Gastroesophageal sphincter (tissue), 3 donors: ENCODE data around the gene TTC8.

Source experiments
- CTCF ChIP-seq, 4 experiments: fragments of 200-600 bp in 2 of 4; fragments of 450-650 bp in 2 of 4; sonication (generic) in 1 of 4; IDR thresholded peaks; one replicate each; pipeline ENCODE4 v1.5.1; 2017 to 2019; ENCODE audit warnings: antibody characterized with exemption in 4 of 4, mild to moderate bottlenecking in 2 of 4, moderate library complexity in 2 of 4
- POLR2A ChIP-seq, 2 donors: fragments of 450-650 bp; IDR thresholded peaks; one replicate each; pipeline ENCODE4 v1.6.1; 2017; ENCODE audit warnings: antibody characterized with exemption in 2 of 2, mild to moderate bottlenecking in 2 of 2, moderate library complexity in 1 of 2

DNA sequence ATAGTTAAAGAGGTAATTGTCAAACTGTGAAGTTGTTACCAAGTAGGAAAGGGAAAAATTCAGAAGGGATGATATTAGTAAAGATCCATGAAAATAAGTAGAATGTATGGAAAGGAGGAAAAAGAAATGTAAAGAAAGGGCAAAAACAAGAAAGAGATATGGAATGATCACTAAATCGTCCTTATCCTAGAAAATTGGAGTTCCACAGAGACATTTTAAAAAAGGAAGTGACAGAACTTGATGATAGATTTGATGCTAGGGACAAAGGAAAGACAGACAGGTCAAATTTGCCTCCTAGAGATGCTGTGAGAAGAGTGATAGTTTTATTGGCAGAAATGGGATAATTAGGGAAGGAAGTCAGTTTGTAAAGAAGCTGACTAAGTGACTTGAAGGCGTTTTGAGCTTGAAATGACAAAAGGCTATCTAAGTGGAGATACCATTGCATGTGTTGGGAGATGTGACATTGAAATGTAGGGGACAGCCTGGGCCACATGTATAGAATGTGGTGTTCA lies 20.6 kb downstream of the TTC8 start:
- TF ChIP-seq CTCF (IDR thresholded peaks at IDR 0.05) (no peak), POLR2A (IDR thresholded peaks at IDR 0.05) (no peak)
